ENCODE measurements around the gene COG8. TPM values are rescaled to one million over a fixed set of nuclear protein-coding genes. Genes with fewer than 3 reads are reported as not detected.
"Not testable (repeated sequence)": the region's sequence is repeated elsewhere in the genome, so short reads cannot be mapped to it uniquely, and the experiment has no call there.

The COG8 gene
- total RNA-seq, 1 donor from 2014 or later: 19.6 TPM

GRCh38 chr16:69307091-69307490 lies 32.3 kb downstream of the COG8 start:
- DNase-seq (ENCODE audit: missing footprints) (no peak), ATAC-seq (no peak)
- intact Hi-C loops (cut with DNase I): no loop called here

GRCh38 chr16:69306031-69306430 lies 33.3 kb downstream of the COG8 start:
- DNase-seq (ENCODE audit: missing footprints) (no peak), ATAC-seq (no peak)
- intact Hi-C loops (cut with DNase I): no loop called here

- ATAC-seq (no peak), DNase-seq (ENCODE audit: missing footprints) (no peak)
- intact Hi-C loops (cut with DNase I): no loop called here
Observed at GRCh38 chr16:69302301-69302700, 37.1 kb downstream of the COG8 start.

GRCh38 chr16:69301861-69302260 lies 37.5 kb downstream of the COG8 start:
- intact Hi-C loops (cut with DNase I): no loop called here
- no peak for ATAC-seq
- DNase-seq (ENCODE audit: missing footprints): no peak

- intact Hi-C loops (cut with DNase I): no loop called here
- no peak for DNase-seq (ENCODE audit: missing footprints)
- ATAC-seq: no peak
Observed at GRCh38 chr16:69301187-69301586, 38.2 kb downstream of the COG8 start.

GRCh38 chr16:69298261-69298660 lies 41.1 kb downstream of the COG8 start:
- no peak for ATAC-seq
- DNase-seq (ENCODE audit: missing footprints): no peak
- intact Hi-C loops (cut with DNase I): no loop called here

GRCh38 chr16:69296771-69297170 lies 42.6 kb downstream of the COG8 start:
- intact Hi-C loops (cut with DNase I); DNase-seq (ENCODE audit: missing footprints); ATAC-seq: not testable (repeated sequence)

- DNase-seq (ENCODE audit: missing footprints) (no peak), ATAC-seq (no peak)
- intact Hi-C loops (cut with DNase I): no loop called here
Observed at GRCh38 chr16:69294051-69294450, 45.3 kb downstream of the COG8 start.

GRCh38 chr16:69293401-69293800 lies 46.0 kb downstream of the COG8 start:
- DNase-seq (ENCODE audit: missing footprints): no peak

GRCh38 chr16:69291657-69292056 lies 47.7 kb downstream of the COG8 start:
- DNase-seq (ENCODE audit: missing footprints); intact Hi-C loops (cut with DNase I); ATAC-seq: not testable (repeated sequence)

More at GRCh38 chr16:69293401-69293800, 46.0 kb downstream of the COG8 start:
- intact Hi-C loops (cut with DNase I): no loop called here
- ATAC-seq: no peak

GRCh38 chr16:69286941-69287713 lies 52.2 kb downstream of the COG8 start:
- DNase-seq (ENCODE audit: missing footprints): peak; percentile 83
- ATAC-seq: peak; percentile 90
- intact Hi-C loops (cut with DNase I): loop anchor here (1.0 to 5.0 kb wide), 2 partner anchors 115 to 137 kb away; no protein-coding TSS in a partner anchor

GRCh38 chr16:69285240-69285639 lies 54.1 kb downstream of the COG8 start:
- ATAC-seq: no peak

GRCh38 chr16:69283851-69284250 lies 55.5 kb downstream of the COG8 start:
- DNase-seq (ENCODE audit: missing footprints): no peak
- no peak for ATAC-seq
- intact Hi-C loops (cut with DNase I): no loop called here

More at GRCh38 chr16:69285240-69285639, 54.1 kb downstream of the COG8 start:
- intact Hi-C loops (cut with DNase I): loop anchor here (5.0 kb wide), 1 partner anchor 113 kb away; no protein-coding TSS in a partner anchor
- DNase-seq (ENCODE audit: missing footprints): no peak

- no peak for DNase-seq (ENCODE audit: missing footprints)
- intact Hi-C loops (cut with DNase I): no loop called here
- ATAC-seq: no peak
Observed at GRCh38 chr16:69277413-69277812, 62.0 kb downstream of the COG8 start.

Other genes with a start within 250 kb of the COG8 start
- 0.30 TPM for gene HAS3, start 233.9 kb downstream of the COG8 start, total RNA-seq
- 58.3 TPM for gene CHTF8, start 207.0 kb downstream of the COG8 start, total RNA-seq
- 26.6 TPM for gene UTP4, start 206.9 kb downstream of the COG8 start, total RNA-seq
- 16.5 TPM for gene SNTB2, start 152.4 kb downstream of the COG8 start, total RNA-seq
- 29.6 TPM for gene VPS4A, start 28.2 kb downstream of the COG8 start, total RNA-seq
- 5.2 TPM for gene PDF, start 9.0 kb downstream of the COG8 start, total RNA-seq
- 9.6 TPM for gene NIP7, start 208 bp upstream of the COG8 start, total RNA-seq
- not detected for gene TMED6, start 12.2 kb upstream of the COG8 start, total RNA-seq
- 24.8 TPM for gene TERF2, start 46.4 kb upstream of the COG8 start, total RNA-seq
- gene CYB5B, start 85.1 kb upstream of the COG8 start, total RNA-seq: 65.5 TPM
- 16.2 TPM for gene NFAT5, start 226.4 kb upstream of the COG8 start, total RNA-seq